ENCODE results near the gene EXOC3.

GRCh38 chr5:482506-482905 lies 39.5 kb downstream of the EXOC3 start:
- TF ChIP-seq CTCF (IDR thresholded peaks at IDR 0.05) (no peak), POLR2A (IDR thresholded peaks at IDR 0.05) (no peak)
